A549 (cell line): ENCODE results near the gene ORMDL2.
"Not testable (repeated sequence)": the region's sequence is repeated elsewhere in the genome, so short reads cannot be mapped to it uniquely, and the experiment has no call there.

Source experiments
- EP300 ChIP-seq, 2 experiments: fragments of >200 bp; sonication (Bioruptor Twin); formaldehyde crosslinking; IDR thresholded peaks; 2 replicates in 1 of 2; 3 replicates in 1 of 2; pipeline ENCODE4 v1.6.1; 2016 to 2017
- KDM1A ChIP-seq: fragments of 200-600 bp; sonication (generic); IDR thresholded peaks from 2 replicates; pipeline ENCODE4 v1.6.1; 2016; ENCODE audit warnings: low read depth, mild to moderate bottlenecking
- MYC ChIP-seq: IDR thresholded peaks from 2 replicates; pipeline ENCODE4 v1.6.1; 2012; ENCODE audit warnings: mild to moderate bottlenecking, inconsistent platforms, low read length, improper control_type of control experiment, borderline replicate concordance
- POLR2A ChIP-seq: IDR thresholded peaks from 2 replicates; pipeline ENCODE4 v1.6.1; 2012; ENCODE audit warnings: mild to moderate bottlenecking, low read length
- RNF2 ChIP-seq: fragments of 200-600 bp; sonication (generic); IDR thresholded peaks from 2 replicates; pipeline ENCODE4 v1.6.1; 2016; ENCODE audit warnings: low read depth, mild to moderate bottlenecking, antibody characterized with exemption, moderate library complexity, borderline replicate concordance
- TF ChIP-seq, protein P1 (sequence below): fragments of >200 bp; sonication (Bioruptor Twin); formaldehyde crosslinking; IDR thresholded peaks from 3 replicates; pipeline ENCODE4 v1.5.1; 2016
- TF ChIP-seq, protein P2 (sequence below): fragments of 150-350 bp; IDR thresholded peaks from 2 replicates; pipeline ENCODE4 v1.6.1; 2014; ENCODE audit warnings: low read depth, mild to moderate bottlenecking, low read length

DNA sequence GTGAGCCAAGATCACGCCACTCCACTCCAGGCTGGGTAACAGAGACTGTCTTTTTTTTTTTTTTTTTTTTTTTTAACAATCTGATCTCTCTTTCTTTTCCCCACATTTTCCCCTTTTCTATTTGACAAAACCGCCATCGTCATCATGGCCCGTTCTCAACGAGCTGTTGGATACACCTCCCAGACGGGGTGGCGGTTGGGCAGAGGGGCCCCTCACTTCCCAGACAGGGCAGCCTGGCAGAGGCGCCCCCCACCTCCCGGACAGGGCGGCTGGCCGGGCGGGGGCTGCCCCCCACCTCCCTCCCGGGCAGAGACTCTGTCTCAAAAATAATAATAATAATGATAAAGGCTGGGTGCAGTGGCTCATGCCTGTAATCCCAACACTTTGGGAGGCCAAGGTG, 45.1 kb downstream of the ORMDL2 start:
- not testable (repeated sequence) for TF ChIP-seq KDM1A; POLR2A; EP300 (IDR thresholded peaks at IDR 0.05); MYC; RNF2
- TF ChIP-seq, protein P1, sequence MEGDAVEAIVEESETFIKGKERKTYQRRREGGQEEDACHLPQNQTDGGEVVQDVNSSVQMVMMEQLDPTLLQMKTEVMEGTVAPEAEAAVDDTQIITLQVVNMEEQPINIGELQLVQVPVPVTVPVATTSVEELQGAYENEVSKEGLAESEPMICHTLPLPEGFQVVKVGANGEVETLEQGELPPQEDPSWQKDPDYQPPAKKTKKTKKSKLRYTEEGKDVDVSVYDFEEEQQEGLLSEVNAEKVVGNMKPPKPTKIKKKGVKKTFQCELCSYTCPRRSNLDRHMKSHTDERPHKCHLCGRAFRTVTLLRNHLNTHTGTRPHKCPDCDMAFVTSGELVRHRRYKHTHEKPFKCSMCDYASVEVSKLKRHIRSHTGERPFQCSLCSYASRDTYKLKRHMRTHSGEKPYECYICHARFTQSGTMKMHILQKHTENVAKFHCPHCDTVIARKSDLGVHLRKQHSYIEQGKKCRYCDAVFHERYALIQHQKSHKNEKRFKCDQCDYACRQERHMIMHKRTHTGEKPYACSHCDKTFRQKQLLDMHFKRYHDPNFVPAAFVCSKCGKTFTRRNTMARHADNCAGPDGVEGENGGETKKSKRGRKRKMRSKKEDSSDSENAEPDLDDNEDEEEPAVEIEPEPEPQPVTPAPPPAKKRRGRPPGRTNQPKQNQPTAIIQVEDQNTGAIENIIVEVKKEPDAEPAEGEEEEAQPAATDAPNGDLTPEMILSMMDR, result not testable (repeated sequence)
- TF ChIP-seq, protein P2, sequence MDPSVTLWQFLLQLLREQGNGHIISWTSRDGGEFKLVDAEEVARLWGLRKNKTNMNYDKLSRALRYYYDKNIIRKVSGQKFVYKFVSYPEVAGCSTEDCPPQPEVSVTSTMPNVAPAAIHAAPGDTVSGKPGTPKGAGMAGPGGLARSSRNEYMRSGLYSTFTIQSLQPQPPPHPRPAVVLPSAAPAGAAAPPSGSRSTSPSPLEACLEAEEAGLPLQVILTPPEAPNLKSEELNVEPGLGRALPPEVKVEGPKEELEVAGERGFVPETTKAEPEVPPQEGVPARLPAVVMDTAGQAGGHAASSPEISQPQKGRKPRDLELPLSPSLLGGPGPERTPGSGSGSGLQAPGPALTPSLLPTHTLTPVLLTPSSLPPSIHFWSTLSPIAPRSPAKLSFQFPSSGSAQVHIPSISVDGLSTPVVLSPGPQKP, result not testable (repeated sequence)
